IMR-90 (cell line): ENCODE data around the gene TNFAIP8. TPM values are rescaled to one million over a fixed set of nuclear protein-coding genes. Genes with fewer than 3 reads are reported as not detected.

Experiments
- ATAC-seq: fragments of 200-7000 bp; cut with Tn5 transposase; 2 replicates; pipeline ENCODE4 v1.9.1; 2020; ENCODE audit warnings: low read depth, mild to moderate bottlenecking, moderate library complexity
- BruUV-seq: library from RNA; stranded (reverse); fragments of 400-500 nt; replicated peaks from 2 replicates; lab custom pipeline; 2021; lab: Mats Ljungman, UMichigan
- CTCF ChIA-PET: fragments of 300-600 bp; formaldehyde crosslinking; extraction: SDS; loops from one replicate; lab custom pipeline; 2021; ENCODE audit warnings: antibody characterized with exemption; lab: Yijun Ruan, JAX
- POLR2A ChIA-PET: fragments of 300-600 bp; sonication (Branson Sonifier 250); formaldehyde crosslinking; loops from one replicate; lab custom pipeline; 2022; ENCODE audit warnings: antibody characterized with exemption; ENCODE audit not compliant: unreplicated experiment; lab: Charles Lee
- DNase-seq: peaks from one replicate; pipeline ENCODE4 v3.0.0; 2013
- H2AFZ ChIP-seq: replicated peaks from 2 replicates; pipeline ENCODE3; 2013; ENCODE audit warnings: low read length, mild to moderate bottlenecking; ENCODE audit not compliant: poor library complexity
- H2AK5ac ChIP-seq: 2 replicates; pipeline ENCODE4 v1.6.1; 2013; ENCODE audit warnings: low read depth, low read length, inconsistent platforms
- H2AK9ac ChIP-seq: replicated peaks from 2 replicates; pipeline ENCODE3; 2013; ENCODE audit warnings: mild to moderate bottlenecking, low read depth, low read length, moderate library complexity; ENCODE audit not compliant: poor library complexity
- H2BK120ac ChIP-seq: 2 replicates; pipeline ENCODE4 v1.6.1; 2013; ENCODE audit warnings: low read depth, low read length, inconsistent platforms
- H2BK15ac ChIP-seq: 3 replicates; pipeline ENCODE4 v1.6.1; 2013; ENCODE audit warnings: low read depth, low read length, inconsistent platforms
- H2BK20ac ChIP-seq: 2 replicates; pipeline ENCODE4 v1.6.1; 2013; ENCODE audit warnings: low read depth, mild to moderate bottlenecking, inconsistent platforms, low read length, moderate library complexity
- H2BK5ac ChIP-seq: 2 replicates; pipeline ENCODE4 v1.6.1; 2013; ENCODE audit warnings: mild to moderate bottlenecking, low read depth, low read length, inconsistent platforms; ENCODE audit not compliant: poor library complexity, severe bottlenecking
- H3K14ac ChIP-seq: replicated peaks from 2 replicates; pipeline ENCODE4 v1.6.1; 2013; ENCODE audit warnings: low read depth, low read length, inconsistent platforms
- H3K18ac ChIP-seq: 2 replicates; pipeline ENCODE4 v1.6.1; 2013; ENCODE audit warnings: low read depth, low read length, control low read depth
- H3K23ac ChIP-seq: 2 replicates; pipeline ENCODE4 v1.6.1; 2013; ENCODE audit warnings: low read depth, low read length, inconsistent platforms
- H3K27ac ChIP-seq: 2 replicates; pipeline ENCODE4 v1.5.1; 2013; ENCODE audit warnings: mild to moderate bottlenecking, control low read depth, low read length; ENCODE audit not compliant: insufficient read depth
- H3K27me3 ChIP-seq: 2 replicates; pipeline ENCODE4 v1.6.1; 2013; ENCODE audit warnings: low read length; ENCODE audit not compliant: control insufficient read depth, insufficient read depth
- H3K36me3 ChIP-seq: 2 replicates; pipeline ENCODE4 v1.6.1; 2013; ENCODE audit warnings: low read length, mixed read lengths; ENCODE audit not compliant: control insufficient read depth, insufficient read depth
- H3K4ac ChIP-seq: 2 replicates; pipeline ENCODE4 v1.6.1; 2013; ENCODE audit warnings: low read depth, low read length, inconsistent platforms
- H3K4me1 ChIP-seq: 2 replicates; pipeline ENCODE4 v1.6.1; 2013; ENCODE audit warnings: low read length, mixed read lengths; ENCODE audit not compliant: control insufficient read depth, insufficient read depth
- H3K4me2 ChIP-seq: 2 replicates; pipeline ENCODE4 v1.6.1; 2013; ENCODE audit warnings: low read depth, mild to moderate bottlenecking, control low read depth, low read length, moderate library complexity
- H3K4me3 ChIP-seq: 2 replicates; pipeline ENCODE4 v1.5.1; 2013; ENCODE audit warnings: low read depth, mild to moderate bottlenecking, control low read depth, low read length, moderate library complexity; ENCODE audit not compliant: insufficient read depth
- H3K56ac ChIP-seq: 2 replicates; pipeline ENCODE4 v1.6.1; 2013; ENCODE audit warnings: low read length, inconsistent platforms; ENCODE audit not compliant: insufficient read depth; ENCODE audit errors: extremely low read depth
- H3K79me1 ChIP-seq, 2 experiments: 2 replicates each; pipeline ENCODE4 v1.6.1; 2013; ENCODE audit warnings: low read length in 2 of 2, inconsistent platforms in 1 of 2, low read depth in 1 of 2
- H3K9ac ChIP-seq: 2 replicates; pipeline ENCODE4 v1.6.1; 2013; ENCODE audit warnings: low read depth, low read length, control low read depth
- H3K9me1 ChIP-seq: 2 replicates; pipeline ENCODE4 v1.6.1; 2013; ENCODE audit warnings: low read length, inconsistent platforms; ENCODE audit not compliant: insufficient read depth
- H3K9me3 ChIP-seq: 2 replicates; pipeline ENCODE4 v1.6.1; 2013; ENCODE audit warnings: low read length; ENCODE audit not compliant: control insufficient read depth, insufficient read depth
- H4K20me1 ChIP-seq: 2 replicates; pipeline ENCODE4 v1.6.1; 2013; ENCODE audit warnings: low read length, inconsistent platforms; ENCODE audit not compliant: insufficient read depth
- H4K5ac ChIP-seq: 2 replicates; pipeline ENCODE4 v1.6.1; 2013; ENCODE audit warnings: mild to moderate bottlenecking, low read depth, low read length, control low read depth
- H4K8ac ChIP-seq, 2 experiments: 2 replicates each; pipeline ENCODE4 v1.6.1; 2013; ENCODE audit warnings: low read depth in 2 of 2, low read length in 2 of 2, control low read depth in 1 of 2, inconsistent platforms in 1 of 2
- H4K91ac ChIP-seq: 2 replicates; pipeline ENCODE4 v1.6.1; 2013; ENCODE audit warnings: low read depth, low read length, inconsistent platforms; ENCODE audit not compliant: insufficient read depth
- CHD1 ChIP-seq: IDR thresholded peaks from 2 replicates; pipeline ENCODE4 v1.6.1; 2012; ENCODE audit warnings: low read depth, low read length, improper control_type of control experiment
- FOS ChIP-seq: fragments of 150-350 bp; IDR thresholded peaks from 2 replicates; pipeline ENCODE4 v1.6.1; 2016; ENCODE audit warnings: low read depth, low read length
- MAFK ChIP-seq: IDR thresholded peaks from 2 replicates; pipeline ENCODE4 v1.6.1; 2012; ENCODE audit warnings: low read depth, low read length, improper control_type of control experiment
- MAZ ChIP-seq: IDR thresholded peaks from 2 replicates; pipeline ENCODE4 v1.6.1; 2012; ENCODE audit warnings: low read depth, mild to moderate bottlenecking, low read length, improper control_type of control experiment, moderate library complexity, borderline replicate concordance
- MXI1 ChIP-seq: IDR thresholded peaks from 2 replicates; pipeline ENCODE4 v1.6.1; 2012; ENCODE audit warnings: low read depth, mild to moderate bottlenecking, low read length, moderate library complexity, borderline replicate concordance
- RCOR1 ChIP-seq: IDR thresholded peaks from 2 replicates; pipeline ENCODE4 v1.6.1; 2012; ENCODE audit warnings: mild to moderate bottlenecking, low read length, improper control_type of control experiment; ENCODE audit not compliant: insufficient replicate concordance
- WGBS, 2 experiments: methylation state at CpG; one replicate each; pipeline versions ENCODE4 v1.1.5 to v1.1.7; 2013; ENCODE audit warnings: missing lambda C conversion rate in 2 of 2; ENCODE audit not compliant: insufficient read length in 1 of 2; ENCODE audit errors: extremely low coverage in 2 of 2; 5-methylcytosine and 5-hydroxymethylcytosine counted together
- dilution Hi-C: fragments of 300-500 bp; cut with HindIII; formaldehyde crosslinking; loops from one replicate; pipeline ENCODE4 v1.14.3; 2018; ENCODE audit warnings: low sequenced_read_pairs; ENCODE audit not compliant: unreplicated experiment
- in situ Hi-C: fragments of 300-500 bp; cut with MboI; formaldehyde crosslinking; loops from 3 replicates; pipeline ENCODE4 v1.14.3; 2019; ENCODE audit warnings: low sequenced_read_pairs, inconsistent platforms, mixed read lengths
- intact Hi-C: fragments of 100-400 bp; cut with micrococcal nuclease; formaldehyde crosslinking; loops from 2 replicates; pipeline ENCODE4 v1.10.0; 2022
- polyA plus RNA-seq, 3 experiments: library from polyadenylated mRNA; depleted of rRNA; stranded (reverse); fragments of >200 nt; gene quantifications; 2 replicates each; pipeline ENCODE4 v1.2.3, GENCODE V29; 2012; ENCODE audit warnings: low replicate concordance in 1 of 3
- total RNA-seq: library from RNA; depleted of rRNA; stranded (reverse); fragments of >200 nt; gene quantifications from 2 replicates; pipeline ENCODE4 v1.2.3, GENCODE V29; 2012
- TF ChIP-seq, protein P1 (sequence below): fragments of 150-350 bp; IDR thresholded peaks from 2 replicates; pipeline ENCODE4 v1.6.1; 2017; ENCODE audit warnings: mild to moderate bottlenecking, antibody characterized with exemption, low read length, low read depth
- TF ChIP-seq, protein P2 (sequence below): conservative IDR thresholded peaks from 2 replicates; pipeline ENCODE4 v1.5.1; 2012; ENCODE audit warnings: mild to moderate bottlenecking, low read depth, low read length, improper control_type of control experiment

Gene TNFAIP8
- total and polyA plus RNA-seq, 2 of the 4 experiments (the other 2 are of a cell fraction): 20.3 to 29.9 TPM

DNA sequence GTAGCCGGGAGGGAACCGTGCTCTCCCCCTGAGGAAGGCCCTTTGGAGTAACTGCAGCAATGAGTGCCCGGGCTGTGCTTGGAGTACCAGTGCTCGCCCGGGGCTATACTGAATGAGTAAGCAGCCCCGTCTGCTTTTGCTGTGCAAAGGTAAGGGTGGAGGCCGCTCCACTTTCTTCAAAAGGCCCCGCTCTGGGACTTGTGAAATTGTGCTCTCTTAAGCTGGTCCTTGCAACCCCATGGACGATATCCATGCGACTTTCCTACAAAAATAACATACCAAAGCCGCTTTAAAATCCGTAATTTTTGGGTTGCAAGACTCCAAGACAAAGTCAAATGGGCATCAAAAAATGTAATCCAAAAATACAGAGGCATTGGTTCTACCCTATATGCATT, 578 bp upstream of the TNFAIP8 start:
- Histone ChIP-seq H3K27ac (no peak overlapping the region), H4K8ac (peak overlapping the region; percentile 23 to 47; a peak in 2 of 4 replicates), H2BK15ac (no peak overlapping the region), H3K4me1 (peaks cover 9% of the 10 kb centered on the region), H2BK5ac (no peak overlapping the region), H4K91ac (no peak overlapping the region), H2BK120ac (0 out of 2 replicates have a peak overlapping the region, but pooled peaks have one; percentile 14), H3K4ac (no peak overlapping the region), H3K14ac (no peak overlapping the region), H3K23ac (peak overlapping the region; percentile 29; the same call in 1 of the 2 replicates), H3K9me1 (no peaks in the 10 kb centered on the region), H2AK5ac (no peak overlapping the region), H4K20me1 (no peaks in the 10 kb centered on the region), H2AFZ (peak overlapping the region; percentile 74), H3K9me3 (no peaks in the 10 kb centered on the region), H3K4me2 (peak overlapping the region; percentile 55), H3K56ac (no peak overlapping the region), H3K36me3 (no peaks in the 10 kb centered on the region), H2BK20ac (no peak overlapping the region), H2AK9ac (peak overlapping the region; percentile 51), H3K4me3 (peak overlapping the region; percentile 74), H3K79me1 (peaks cover 22 to 30% of the 10 kb centered on the region in 2 experiments), H3K9ac (peak overlapping the region; percentile 35), H4K5ac (no peak overlapping the region), H3K18ac (no peak overlapping the region), H3K27me3 (no peaks in the 10 kb centered on the region)
- no peak for DNase-seq
- no peak for ATAC-seq
- in situ Hi-C loops (no loop called here), dilution Hi-C loops (no loop called here), intact Hi-C loops (loop anchor here (5.0 kb wide), 2 partner anchors 37 to 368 kb away; partner anchors contain the start of gene DTWD2)
- POLR2A ChIA-PET: no interaction called here
- no peak for TF ChIP-seq MAFK
- TF ChIP-seq MAZ: no peak
- TF ChIP-seq MXI1: no peak
- TF ChIP-seq CHD1: no peak
- TF ChIP-seq RCOR1: no peak
- TF ChIP-seq, protein P1, sequence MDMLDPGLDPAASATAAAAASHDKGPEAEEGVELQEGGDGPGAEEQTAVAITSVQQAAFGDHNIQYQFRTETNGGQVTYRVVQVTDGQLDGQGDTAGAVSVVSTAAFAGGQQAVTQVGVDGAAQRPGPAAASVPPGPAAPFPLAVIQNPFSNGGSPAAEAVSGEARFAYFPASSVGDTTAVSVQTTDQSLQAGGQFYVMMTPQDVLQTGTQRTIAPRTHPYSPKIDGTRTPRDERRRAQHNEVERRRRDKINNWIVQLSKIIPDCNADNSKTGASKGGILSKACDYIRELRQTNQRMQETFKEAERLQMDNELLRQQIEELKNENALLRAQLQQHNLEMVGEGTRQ: no peak
- TF ChIP-seq FOS: no peak
- TF ChIP-seq, protein P2, sequence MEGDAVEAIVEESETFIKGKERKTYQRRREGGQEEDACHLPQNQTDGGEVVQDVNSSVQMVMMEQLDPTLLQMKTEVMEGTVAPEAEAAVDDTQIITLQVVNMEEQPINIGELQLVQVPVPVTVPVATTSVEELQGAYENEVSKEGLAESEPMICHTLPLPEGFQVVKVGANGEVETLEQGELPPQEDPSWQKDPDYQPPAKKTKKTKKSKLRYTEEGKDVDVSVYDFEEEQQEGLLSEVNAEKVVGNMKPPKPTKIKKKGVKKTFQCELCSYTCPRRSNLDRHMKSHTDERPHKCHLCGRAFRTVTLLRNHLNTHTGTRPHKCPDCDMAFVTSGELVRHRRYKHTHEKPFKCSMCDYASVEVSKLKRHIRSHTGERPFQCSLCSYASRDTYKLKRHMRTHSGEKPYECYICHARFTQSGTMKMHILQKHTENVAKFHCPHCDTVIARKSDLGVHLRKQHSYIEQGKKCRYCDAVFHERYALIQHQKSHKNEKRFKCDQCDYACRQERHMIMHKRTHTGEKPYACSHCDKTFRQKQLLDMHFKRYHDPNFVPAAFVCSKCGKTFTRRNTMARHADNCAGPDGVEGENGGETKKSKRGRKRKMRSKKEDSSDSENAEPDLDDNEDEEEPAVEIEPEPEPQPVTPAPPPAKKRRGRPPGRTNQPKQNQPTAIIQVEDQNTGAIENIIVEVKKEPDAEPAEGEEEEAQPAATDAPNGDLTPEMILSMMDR: no peak
- BruUV-seq: no TSS peak
- CTCF ChIA-PET: interaction anchor here (0.6 to 2.2 kb wide), 2 partner anchors 86 to 87 kb away, joined by 3 to 6 read pairs; no protein-coding TSS in a partner anchor
- WGBS, 2 experiments: 100% methylated on average over 2 of the region's 12 CpGs; no CpG with 5 or more reads in 1 of the 2 experiments
